ENCODE results near the gene GRIP2. TPM values are rescaled to one million over a fixed set of nuclear protein-coding genes. Genes with fewer than 3 reads are reported as not detected.

The GRIP2 gene
- total RNA-seq, 2 experiments from 2014 or later: not detected

- Mint-ChIP-seq H3K9me3 (no peaks in the 10 kb centered on the region), H3K4me3 (no peak overlapping the region), H3K27me3 (peaks cover 13% of the 10 kb centered on the region), H3K36me3 (ENCODE audit: low read depth) (no peaks in the 10 kb centered on the region), H3K4me1 (ENCODE audit: low read depth) (no peaks in the 10 kb centered on the region), H3K27ac (no peak overlapping the region)
- H3K9me3 ChIP-seq (ENCODE audit: control insufficient read depth in 1 of 2, insufficient read depth in 1 of 2, low read length in 2 of 2): no peaks in the 10 kb centered on the region
- H3K4me1 ChIP-seq (ENCODE audit: insufficient read depth, low read length): no peaks in the 10 kb centered on the region
- intact Hi-C loops (cut with DNase I, micrococcal nuclease): no loop called here
- POLR2A ChIA-PET: no interaction called here
- CTCF ChIA-PET: no interaction called here
- no peak overlapping the region for H3K27ac ChIP-seq (ENCODE audit: low read depth in 1 of 2, low read length in 2 of 2)
- ATAC-seq (ENCODE audit: poor library complexity) (no peak), DNase-seq (no peak)
- peaks cover 2 to 6% of the 10 kb centered on the region in 2 experiments for H3K27me3 ChIP-seq (ENCODE audit: control insufficient read depth in 1 of 2, insufficient read depth in 2 of 2, low read length in 2 of 2)
- H3K36me3 ChIP-seq (ENCODE audit: insufficient read depth, low read length): no peaks in the 10 kb centered on the region
- TF ChIP-seq, protein P1, sequence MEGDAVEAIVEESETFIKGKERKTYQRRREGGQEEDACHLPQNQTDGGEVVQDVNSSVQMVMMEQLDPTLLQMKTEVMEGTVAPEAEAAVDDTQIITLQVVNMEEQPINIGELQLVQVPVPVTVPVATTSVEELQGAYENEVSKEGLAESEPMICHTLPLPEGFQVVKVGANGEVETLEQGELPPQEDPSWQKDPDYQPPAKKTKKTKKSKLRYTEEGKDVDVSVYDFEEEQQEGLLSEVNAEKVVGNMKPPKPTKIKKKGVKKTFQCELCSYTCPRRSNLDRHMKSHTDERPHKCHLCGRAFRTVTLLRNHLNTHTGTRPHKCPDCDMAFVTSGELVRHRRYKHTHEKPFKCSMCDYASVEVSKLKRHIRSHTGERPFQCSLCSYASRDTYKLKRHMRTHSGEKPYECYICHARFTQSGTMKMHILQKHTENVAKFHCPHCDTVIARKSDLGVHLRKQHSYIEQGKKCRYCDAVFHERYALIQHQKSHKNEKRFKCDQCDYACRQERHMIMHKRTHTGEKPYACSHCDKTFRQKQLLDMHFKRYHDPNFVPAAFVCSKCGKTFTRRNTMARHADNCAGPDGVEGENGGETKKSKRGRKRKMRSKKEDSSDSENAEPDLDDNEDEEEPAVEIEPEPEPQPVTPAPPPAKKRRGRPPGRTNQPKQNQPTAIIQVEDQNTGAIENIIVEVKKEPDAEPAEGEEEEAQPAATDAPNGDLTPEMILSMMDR (IDR thresholded peaks at IDR 0.05): no peak
- H3K4me3 ChIP-seq (ENCODE audit: low read length): no peak overlapping the region
Observed at GRCh38 chr3:14563946-14564539, 23.9 kb upstream of the GRIP2 start.

DNA sequence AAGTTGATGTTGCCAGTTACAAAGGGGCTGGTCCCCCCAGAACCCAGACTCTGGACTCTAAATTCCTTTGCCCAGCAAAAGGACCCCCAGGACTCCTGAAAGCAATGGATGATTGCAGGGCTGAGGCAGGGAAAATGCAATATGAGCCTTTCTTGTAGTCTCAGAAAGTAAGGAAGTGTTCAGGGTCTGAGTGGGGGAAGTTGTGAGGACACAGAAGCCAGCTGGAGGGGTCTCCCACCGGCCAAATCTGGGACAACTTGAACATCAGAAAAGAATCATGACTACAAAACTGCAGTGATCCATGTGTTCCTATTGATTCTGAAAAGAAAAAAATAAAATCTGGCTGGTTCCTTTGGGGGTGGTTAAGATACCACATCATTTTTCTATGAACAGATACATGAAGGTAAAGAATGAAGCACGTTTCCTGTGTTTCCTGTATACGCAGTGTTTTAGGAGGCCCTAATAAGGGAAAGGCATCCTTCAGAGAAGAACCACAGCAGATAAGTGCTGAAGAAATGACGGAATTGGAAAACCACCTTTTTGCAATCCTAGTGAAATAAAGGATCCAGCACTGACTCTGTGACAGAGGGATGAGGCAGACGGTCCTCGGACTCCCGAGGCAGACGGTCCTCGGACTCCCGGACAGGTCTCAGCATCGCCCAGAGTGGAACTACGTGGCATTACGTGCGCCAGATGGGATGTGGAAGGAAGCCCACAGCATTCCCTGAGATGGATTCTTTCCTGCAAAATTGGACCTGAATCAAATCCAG is 22.2 kb upstream of the GRIP2 start:
- CTCF ChIA-PET: no interaction called here
- H3K4me1 ChIP-seq (ENCODE audit: insufficient read depth, low read length): no peaks in the 10 kb centered on the region
- H3K9me3 ChIP-seq (ENCODE audit: control insufficient read depth in 1 of 2, insufficient read depth in 1 of 2, low read length in 2 of 2): no peaks in the 10 kb centered on the region
- Mint-ChIP-seq H3K36me3 (ENCODE audit: low read depth) (no peaks in the 10 kb centered on the region), H3K4me3 (no peak overlapping the region), H3K4me1 (ENCODE audit: low read depth) (no peaks in the 10 kb centered on the region), H3K9me3 (no peaks in the 10 kb centered on the region), H3K27ac (no peak overlapping the region), H3K27me3 (peaks cover 22% of the 10 kb centered on the region)
- no peak overlapping the region for H3K4me3 ChIP-seq (ENCODE audit: low read length)
- no peaks in the 10 kb centered on the region for H3K36me3 ChIP-seq (ENCODE audit: insufficient read depth, low read length)
- DNase-seq (no peak), ATAC-seq (ENCODE audit: poor library complexity) (no peak)
- POLR2A ChIA-PET: no interaction called here
- TF ChIP-seq, protein P1 (IDR thresholded peaks at IDR 0.05): no peak
- no peak overlapping the region for H3K27ac ChIP-seq (ENCODE audit: low read depth in 1 of 2, low read length in 2 of 2)
- intact Hi-C loops (cut with DNase I, micrococcal nuclease): no loop called here
- H3K27me3 ChIP-seq (ENCODE audit: control insufficient read depth in 1 of 2, insufficient read depth in 2 of 2, low read length in 2 of 2): peaks cover 4 to 6% of the 10 kb centered on the region in 2 experiments

GRCh38 chr3:14561051-14561960 is 21.2 kb upstream of the GRIP2 start:
- peaks cover 6 to 10% of the 10 kb centered on the region in 2 experiments for H3K27me3 ChIP-seq (ENCODE audit: control insufficient read depth in 1 of 2, insufficient read depth in 2 of 2, low read length in 2 of 2)
- no peak overlapping the region for H3K27ac ChIP-seq (ENCODE audit: low read depth in 1 of 2, low read length in 2 of 2)
- intact Hi-C loops (cut with DNase I, micrococcal nuclease): no loop called here
- CTCF ChIA-PET: no interaction called here
- H3K4me1 ChIP-seq (ENCODE audit: insufficient read depth, low read length): no peaks in the 10 kb centered on the region
- peaks cover under 1% of the 10 kb centered on the region for H3K4me1 Mint-ChIP-seq (ENCODE audit: low read depth)
- no peak for DNase-seq
- POLR2A ChIA-PET: no interaction called here
- no peaks in the 10 kb centered on the region for H3K9me3 ChIP-seq (ENCODE audit: control insufficient read depth in 1 of 2, insufficient read depth in 1 of 2, low read length in 2 of 2)
- H3K9me3 Mint-ChIP-seq: no peaks in the 10 kb centered on the region
- H3K4me3 ChIP-seq (ENCODE audit: low read length): no peak overlapping the region
- no peak overlapping the region for H3K27ac Mint-ChIP-seq
- no peak for ATAC-seq (ENCODE audit: poor library complexity)
- H3K27me3 Mint-ChIP-seq: peaks cover 26% of the 10 kb centered on the region
- H3K4me3 Mint-ChIP-seq: no peak overlapping the region
- H3K36me3 Mint-ChIP-seq (ENCODE audit: low read depth): no peaks in the 10 kb centered on the region
- TF ChIP-seq, protein P1 (IDR thresholded peaks at IDR 0.05): no peak
- H3K36me3 ChIP-seq (ENCODE audit: insufficient read depth, low read length): no peaks in the 10 kb centered on the region
